Peyer's patch (tissue), 4 donors: ENCODE data around the gene CLCNKA.

Experiments used
- POLR2A ChIP-seq, 2 donors: fragments of 450-650 bp; IDR thresholded peaks; one replicate each; pipeline ENCODE4 v1.5.1; 2017; ENCODE audit warnings: antibody characterized with exemption in 2 of 2, mild to moderate bottlenecking in 2 of 2, moderate library complexity in 2 of 2
- TF ChIP-seq, protein P1 (sequence below), 6 experiments: fragments of 450-650 bp in 4 of 6; fragments of 200-600 bp in 2 of 6; sonication (generic) in 1 of 6; IDR thresholded peaks; one replicate each; pipeline ENCODE4 v1.5.1; 2017 to 2019; ENCODE audit warnings: antibody characterized with exemption in 6 of 6, mild to moderate bottlenecking in 3 of 6, moderate library complexity in 1 of 6

DNA sequence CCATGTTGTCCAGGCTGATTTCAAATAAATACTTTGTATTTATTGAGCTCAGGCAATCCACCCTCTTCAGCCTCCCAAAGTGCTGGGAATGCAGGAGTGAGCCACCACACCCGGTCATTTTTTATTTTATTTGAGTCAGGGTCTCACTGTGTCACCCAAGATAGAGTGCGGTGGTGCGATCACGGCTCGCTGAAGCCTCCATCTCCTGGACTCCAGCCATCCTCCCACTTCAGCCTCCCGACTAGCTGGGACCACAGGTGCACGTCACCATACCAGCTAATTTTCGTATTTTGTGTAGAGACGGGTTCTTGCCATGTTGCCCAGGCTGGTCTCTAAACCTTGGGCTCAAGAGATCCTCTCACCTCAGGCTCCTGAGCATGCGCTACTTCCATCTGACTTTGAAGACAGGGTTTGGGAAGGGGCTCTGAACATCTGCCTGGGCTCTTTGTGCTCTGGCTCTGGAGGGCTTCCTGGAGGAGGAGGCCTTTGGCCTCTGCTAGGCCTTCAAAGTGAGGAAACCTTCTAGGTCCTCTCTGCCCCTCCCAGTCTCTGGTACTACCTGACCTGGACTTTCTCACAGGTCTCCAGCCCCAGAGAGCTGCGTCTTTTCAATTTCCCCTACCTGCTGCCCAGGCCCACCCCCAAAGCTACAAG is 9.8 kb upstream of the CLCNKA start:
- TF ChIP-seq, protein P1, sequence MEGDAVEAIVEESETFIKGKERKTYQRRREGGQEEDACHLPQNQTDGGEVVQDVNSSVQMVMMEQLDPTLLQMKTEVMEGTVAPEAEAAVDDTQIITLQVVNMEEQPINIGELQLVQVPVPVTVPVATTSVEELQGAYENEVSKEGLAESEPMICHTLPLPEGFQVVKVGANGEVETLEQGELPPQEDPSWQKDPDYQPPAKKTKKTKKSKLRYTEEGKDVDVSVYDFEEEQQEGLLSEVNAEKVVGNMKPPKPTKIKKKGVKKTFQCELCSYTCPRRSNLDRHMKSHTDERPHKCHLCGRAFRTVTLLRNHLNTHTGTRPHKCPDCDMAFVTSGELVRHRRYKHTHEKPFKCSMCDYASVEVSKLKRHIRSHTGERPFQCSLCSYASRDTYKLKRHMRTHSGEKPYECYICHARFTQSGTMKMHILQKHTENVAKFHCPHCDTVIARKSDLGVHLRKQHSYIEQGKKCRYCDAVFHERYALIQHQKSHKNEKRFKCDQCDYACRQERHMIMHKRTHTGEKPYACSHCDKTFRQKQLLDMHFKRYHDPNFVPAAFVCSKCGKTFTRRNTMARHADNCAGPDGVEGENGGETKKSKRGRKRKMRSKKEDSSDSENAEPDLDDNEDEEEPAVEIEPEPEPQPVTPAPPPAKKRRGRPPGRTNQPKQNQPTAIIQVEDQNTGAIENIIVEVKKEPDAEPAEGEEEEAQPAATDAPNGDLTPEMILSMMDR (IDR thresholded peaks at IDR 0.05), result no peak
- TF ChIP-seq POLR2A (IDR thresholded peaks at IDR 0.05), result no peak
